CD14-positive monocyte (primary cell): ENCODE results near the gene SLC35B1. TPM values are rescaled to one million over a fixed set of nuclear protein-coding genes. Genes with fewer than 3 reads are reported as not detected.

ENCODE experiments used
- DNase-seq, 3 donors: peaks; one replicate each; pipeline ENCODE4 v3.0.0-alpha.2; 2011 to 2022
- H2AFZ ChIP-seq: 2 replicates; pipeline ENCODE4 v1.6.0; 2012; ENCODE audit warnings: mild to moderate bottlenecking, low read depth, low read length, inconsistent platforms; ENCODE audit not compliant: insufficient read depth, poor library complexity, severe bottlenecking
- H3K27ac ChIP-seq, 2 donors: 1 replicate in 1 of 2; 2 replicates in 1 of 2; pipeline ENCODE4 v1.5.1; 2012 to 2013; ENCODE audit warnings: low read length in 2 of 2, control low read depth in 1 of 2, inconsistent platforms in 1 of 2, low read depth in 1 of 2, mild to moderate bottlenecking in 1 of 2
- H3K27me3 ChIP-seq, 2 donors: one replicate each; pipeline versions ENCODE4 v1.6.0 to v1.6.1; 2011 to 2013; ENCODE audit warnings: low read length in 2 of 2; ENCODE audit not compliant: control insufficient read depth in 2 of 2, insufficient read depth in 2 of 2
- H3K36me3 ChIP-seq, 2 donors: replicated peaks in 1 of 2; 1 replicate in 1 of 2; 2 replicates in 1 of 2; pipeline versions ENCODE4 v1.5.1 to v1.6.1; 2012 to 2013; ENCODE audit warnings: low read length in 2 of 2, control low read depth in 1 of 2, inconsistent platforms in 1 of 2, mild to moderate bottlenecking in 1 of 2; ENCODE audit not compliant: insufficient read depth in 2 of 2, control insufficient read depth in 1 of 2
- H3K4me1 ChIP-seq, 2 donors: 1 replicate in 1 of 2; 2 replicates in 1 of 2; pipeline versions ENCODE4 v1.5.1 to v1.6.1; 2012 to 2013; ENCODE audit warnings: low read length in 2 of 2, control low read depth in 1 of 2, inconsistent platforms in 1 of 2, mild to moderate bottlenecking in 1 of 2, moderate library complexity in 1 of 2; ENCODE audit not compliant: insufficient read depth in 2 of 2, control insufficient read depth in 1 of 2
- H3K4me2 ChIP-seq: replicated peaks from 2 replicates; pipeline ENCODE3; 2012; ENCODE audit warnings: low read length, moderate library complexity, mild to moderate bottlenecking; ENCODE audit not compliant: poor library complexity, severe bottlenecking; ENCODE audit errors: extremely low read depth
- H3K4me3 ChIP-seq, 3 experiments: fragments of 200-600 bp in 1 of 3; sonication (generic) in 1 of 3; replicated peaks in 1 of 3; 1 replicate in 2 of 3; 2 replicates in 1 of 3; pipeline ENCODE4 v1.5.1; 2011 to 2013; ENCODE audit warnings: low read length in 3 of 3, mild to moderate bottlenecking in 3 of 3, control low read depth in 2 of 3, low read depth in 2 of 3, inconsistent platforms in 1 of 3, moderate library complexity in 1 of 3
- H3K79me2 ChIP-seq: 2 replicates; pipeline ENCODE4 v1.6.0; 2012; ENCODE audit warnings: mild to moderate bottlenecking, control low read depth, inconsistent platforms, low read length, moderate library complexity; ENCODE audit not compliant: insufficient read depth
- H3K9ac ChIP-seq: 2 replicates; pipeline ENCODE4 v1.6.0; 2017; ENCODE audit warnings: low read length, mild to moderate bottlenecking; ENCODE audit not compliant: insufficient read depth, poor library complexity, severe bottlenecking
- H3K9me3 ChIP-seq, 2 donors: replicated peaks in 1 of 2; 1 replicate in 1 of 2; 2 replicates in 1 of 2; pipeline versions ENCODE4 v1.5.1 to v1.6.1; 2012 to 2013; ENCODE audit warnings: low read length in 2 of 2, control low read depth in 1 of 2; ENCODE audit not compliant: control insufficient read depth in 1 of 2, insufficient read depth in 1 of 2
- H4K20me1 ChIP-seq: 2 replicates; pipeline ENCODE4 v1.6.0; 2012; ENCODE audit warnings: mild to moderate bottlenecking, low read length, control low read depth, moderate library complexity; ENCODE audit not compliant: insufficient read depth
- H3K27ac Mint-ChIP-seq, 7 donors: one replicate each; pipeline ENCODE4 v1.8.0; 2020; ENCODE audit warnings: mild to moderate bottlenecking in 7 of 7, mixed read lengths in 7 of 7, moderate library complexity in 6 of 7, inconsistent platforms in 2 of 7
- H3K27me3 Mint-ChIP-seq, 3 donors: one replicate each; pipeline ENCODE4 v1.8.0; 2021 to 2022; ENCODE audit warnings: low read depth in 3 of 3, mild to moderate bottlenecking in 3 of 3, mixed read lengths in 3 of 3, moderate library complexity in 3 of 3, inconsistent platforms in 1 of 3
- H3K36me3 Mint-ChIP-seq, 2 donors: one replicate each; pipeline ENCODE4 v1.8.0; 2020; ENCODE audit warnings: mixed read lengths in 2 of 2, inconsistent platforms in 1 of 2, mild to moderate bottlenecking in 1 of 2
- H3K4me1 Mint-ChIP-seq: one replicate; pipeline ENCODE4 v1.8.0; 2020; ENCODE audit warnings: mild to moderate bottlenecking, mixed read lengths
- H3K4me3 Mint-ChIP-seq, 2 donors: one replicate each; pipeline ENCODE4 v1.8.0; 2020; ENCODE audit warnings: mild to moderate bottlenecking in 2 of 2, mixed read lengths in 2 of 2, moderate library complexity in 1 of 2
- H3K9me3 Mint-ChIP-seq, 7 donors: one replicate each; pipeline ENCODE4 v1.8.0; 2020 to 2022; ENCODE audit warnings: mixed read lengths in 7 of 7, mild to moderate bottlenecking in 6 of 7, moderate library complexity in 6 of 7, inconsistent platforms in 2 of 7
- CTCF ChIP-seq: fragments of 200-600 bp; IDR thresholded peaks from one replicate; pipeline ENCODE4 v1.8.0; 2022; ENCODE audit warnings: antibody characterized with exemption, mild to moderate bottlenecking
- WGBS: methylation state at CpG from one replicate; pipeline ENCODE4 v1.1.5; 2013; ENCODE audit warnings: missing lambda C conversion rate; ENCODE audit not compliant: insufficient coverage; 5-methylcytosine and 5-hydroxymethylcytosine counted together
- intact Hi-C, 2 donors: fragments of 100-400 bp; cut with micrococcal nuclease; formaldehyde crosslinking; loops; one replicate each; pipeline versions ENCODE4 v1.15.0 to v1.15.1; 2023
- polyA minus RNA-seq: library from RNA; depleted of rRNA, polyadenylated mRNA; stranded (reverse); fragments of >200 nt; gene quantifications from 2 replicates; pipeline ENCODE4 v1.2.3, GENCODE V29; 2012
- polyA plus RNA-seq, 3 donors: library from polyadenylated mRNA; depleted of rRNA in 1 of 3; unstranded in 2 of 3; stranded (reverse) in 1 of 3; fragments of 300-500 nt in 2 of 3; fragments of >200 nt in 1 of 3; fragmentation: Illumina TruSeq in 2 of 3; gene quantifications; 1 replicate in 2 of 3; 2 replicates in 1 of 3; pipeline ENCODE4 v1.2.3, GENCODE V29; 2012 to 2021
- total RNA-seq, 12 experiments: library from RNA in 1 of 12; stranded (reverse) in 1 of 12; fragments of 120-200 nt in 1 of 12; gene quantifications; one replicate each; pipeline ENCODE4 v1.2.4 and lab custom pipeline; 2013 to 2026; ENCODE audit warnings: mixed read lengths in 6 of 12, inconsistent platforms in 1 of 12

The SLC35B1 gene
- total RNA-seq (2013), result 43.5 TPM
- polyA plus RNA-seq (10 to 100 TPM; 56.0 to 61.0 (median 58.8) TPM), polyA minus RNA-seq (20.1 and 26.6 TPM in 2 replicates), total RNA-seq (lab: John Stamatoyannopoulos, UW) (8.6 to 31.5 (median 19.0) reads per million in 11 experiments)

- peaks cover 45 to 65% of the 10 kb centered on the region in 2 donors for H3K36me3 ChIP-seq
- Mint-ChIP-seq H3K27me3 (no peaks in the 10 kb centered on the region), H3K36me3 (peaks cover 57 to 66% of the 10 kb centered on the region in 2 donors), H3K9me3 (no peaks in the 10 kb centered on the region), H3K27ac (peak within 1 kb of the TSS; percentile 96 to 99 (median 99)), H3K4me1 (peaks cover 29% of the 10 kb centered on the region), H3K4me3 (peak within 1 kb of the TSS; percentile 90 to 93)
- H3K4me3 ChIP-seq, result peak within 1 kb of the TSS; percentile 78 to 96 (median 94)
- peak within 1 kb of the TSS; percentile 93 for H3K4me2 ChIP-seq
- H3K9me3 ChIP-seq, result no peaks in the 10 kb centered on the region
- H2AFZ ChIP-seq, result peak within 1 kb of the TSS; percentile 92
- peaks cover 22% of the 10 kb centered on the region for H3K79me2 ChIP-seq
- 3% methylated on average over 46 of the region's 53 CpGs for WGBS
- H4K20me1 ChIP-seq, result no peaks in the 10 kb centered on the region
- H3K4me1 ChIP-seq, result peaks cover 23 to 30% of the 10 kb centered on the region in 2 donors
- intact Hi-C loops, result loop anchor here (2.0 to 5.0 kb wide), 3 partner anchors 34 to 81 kb away; partner anchors contain the start of gene KAT7 (in 2 of the 2)
- peak within 1 kb of the TSS; percentile 98 for H3K9ac ChIP-seq
- DNase-seq, result peak; percentile 97 to 98 (median 98)
- peak within 1 kb of the TSS; percentile 65 to 99 for H3K27ac ChIP-seq
- peak; percentile 70 for TF ChIP-seq CTCF
- H3K27me3 ChIP-seq, result no peaks in the 10 kb centered on the region
Observed at GRCh38 chr17:49707608-49708514, at the start of gene SLC35B1. TSS of gene SLC35B1 (minus strand) at chr17:49707964. CDS start at chr17:49707833, 131 bp downstream.

GRCh38 chr17:49757151-49757777 lies 49.5 kb upstream of the SLC35B1 start:
- no peak for TF ChIP-seq CTCF
- no peak for DNase-seq
- Histone ChIP-seq H3K4me2 (no peak overlapping the region), H2AFZ (no peak overlapping the region), H3K79me2 (peaks cover 97% of the 10 kb centered on the region), H3K4me1 (peaks cover 15 to 26% of the 10 kb centered on the region in 2 donors), H4K20me1 (peaks cover 43% of the 10 kb centered on the region), H3K9me3 (no peaks in the 10 kb centered on the region), H3K36me3 (peaks cover 10 to 12% of the 10 kb centered on the region in 2 donors), H3K27ac (peak overlapping the region in 1 of 2 donors; percentile 53), H3K9ac (no peak overlapping the region), H3K4me3 (no peak overlapping the region), H3K27me3 (no peaks in the 10 kb centered on the region)
- Mint-ChIP-seq H3K27ac (peak overlapping the region in 2 of 7 donors; percentile 37 to 68), H3K4me1 (peaks cover 66% of the 10 kb centered on the region), H3K27me3 (no peaks in the 10 kb centered on the region), H3K4me3 (no peak overlapping the region), H3K36me3 (peaks cover 6 to 34% of the 10 kb centered on the region in 2 donors), H3K9me3 (no peaks in the 10 kb centered on the region)
- intact Hi-C loops, result no loop called here
- 100% methylated on average over 1 of the region's 6 CpGs for WGBS
